Measurements from ENCODE around the gene MAGI2.
"Not testable (repeated sequence)": the region's sequence is repeated elsewhere in the genome, so short reads cannot be mapped to it uniquely, and the experiment has no call there.

MAGI2 gene

DNA sequence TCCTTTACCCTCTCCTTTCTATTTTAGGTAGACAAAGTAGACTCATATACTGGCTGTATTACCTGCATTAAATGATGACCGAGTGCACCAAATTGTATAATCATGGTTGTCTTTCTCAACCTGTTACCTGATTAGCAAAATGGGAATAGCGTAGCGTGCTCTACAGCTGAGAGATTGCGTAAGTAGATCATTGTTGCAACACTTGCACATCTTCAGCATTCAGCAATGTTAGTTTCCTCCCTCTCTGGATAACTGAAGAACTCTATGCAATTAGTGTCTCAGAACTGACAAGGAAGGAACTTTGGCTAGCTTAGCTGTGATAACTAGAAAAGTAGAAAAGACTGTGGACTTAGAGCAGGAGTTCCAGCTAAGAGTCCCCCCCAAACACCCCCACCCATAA, 867.5 kb downstream of the MAGI2 start:
- FAIRE-seq (no peak), DNase-seq (ENCODE audit: insufficient read length, low spot score) (no peak)
- no peak for TF ChIP-seq POU2F2 (IDR thresholded peaks at IDR 0.05; ENCODE audit: low read depth, low read length)
- TF ChIP-seq POLR2A (IDR thresholded peaks at IDR 0.05; ENCODE audit: low read depth, low read length) = no peak
- TF ChIP-seq SPI1 (IDR thresholded peaks at IDR 0.05; ENCODE audit: low read depth, low read length) = no peak
- TF ChIP-seq POLR2AphosphoS5 (IDR thresholded peaks at IDR 0.05; ENCODE audit: low read depth, low read length) = no peak
- TF ChIP-seq PAX5 (IDR thresholded peaks at IDR 0.05; ENCODE audit: insufficient read depth, low read length, severe bottlenecking) = no peak
- TF ChIP-seq TAF1 (IDR thresholded peaks at IDR 0.05; ENCODE audit: low read depth, low read length) = no peak

DNA sequence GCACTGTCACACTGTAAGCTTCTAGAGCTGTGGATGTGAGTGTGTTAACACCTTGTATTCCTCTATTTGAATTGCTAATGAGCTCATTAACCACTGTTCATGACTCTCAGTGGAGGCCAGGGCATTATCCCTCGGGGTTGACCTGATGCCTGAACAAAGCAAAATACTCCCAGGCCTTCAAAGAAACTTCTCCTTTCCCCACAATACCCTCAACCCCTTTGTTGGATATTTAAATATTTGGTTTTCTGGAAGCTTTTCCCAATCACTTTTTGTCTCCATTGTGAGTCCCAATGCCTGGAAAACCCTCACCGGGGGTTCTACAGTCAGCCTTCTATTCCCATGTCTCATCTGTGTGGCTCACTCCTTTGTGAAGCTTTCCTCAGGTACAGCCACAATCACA, 874.8 kb downstream of the MAGI2 start:
- TF ChIP-seq POU2F2 (IDR thresholded peaks at IDR 0.05; ENCODE audit: low read depth, low read length) (no peak), POLR2AphosphoS5 (IDR thresholded peaks at IDR 0.05; ENCODE audit: low read depth, low read length) (no peak), POLR2A (IDR thresholded peaks at IDR 0.05; ENCODE audit: low read depth, low read length) (no peak), SPI1 (IDR thresholded peaks at IDR 0.05; ENCODE audit: low read depth, low read length) (no peak), TAF1 (IDR thresholded peaks at IDR 0.05; ENCODE audit: low read depth, low read length) (no peak), PAX5 (IDR thresholded peaks at IDR 0.05; ENCODE audit: insufficient read depth, low read length, severe bottlenecking) (no peak)
- DNase-seq (ENCODE audit: insufficient read length, low spot score) (no peak), FAIRE-seq (no peak)

DNA sequence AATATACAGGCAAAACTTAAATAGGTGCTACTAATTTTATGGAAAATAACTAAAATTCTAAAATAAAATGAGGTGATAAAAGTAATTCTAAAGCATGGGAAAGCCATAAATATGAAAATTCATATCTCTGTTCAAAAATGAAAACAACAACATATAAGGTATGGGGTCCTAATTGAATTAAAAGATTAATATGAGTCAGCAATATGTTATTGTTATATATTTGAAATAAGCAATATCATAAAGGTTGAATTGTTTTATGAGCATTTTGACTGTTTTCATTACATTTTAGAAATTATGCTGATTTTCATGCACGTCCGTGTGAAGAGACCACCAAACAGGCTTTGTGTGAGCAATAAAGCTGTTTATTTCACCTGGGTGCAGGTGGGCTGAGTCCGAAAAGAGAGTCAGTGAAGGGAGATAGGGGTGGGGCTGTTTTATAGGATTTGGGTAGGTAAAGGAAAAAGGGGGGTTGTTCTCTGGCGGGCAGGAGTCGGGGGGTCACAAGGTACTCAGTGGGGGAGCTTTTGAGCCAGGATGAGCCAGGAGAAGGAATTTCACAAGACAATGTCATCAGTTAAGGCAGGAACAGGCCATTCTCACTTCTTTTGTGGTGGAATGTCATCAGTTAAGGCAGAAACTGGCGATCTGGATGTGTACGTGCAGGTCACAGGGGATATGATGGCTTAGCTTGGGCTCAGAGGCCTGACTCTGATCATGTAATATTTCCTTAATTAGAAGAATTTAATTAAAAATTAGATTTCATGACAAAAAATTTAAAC, 876.1 kb downstream of the MAGI2 start:
- not testable (repeated sequence) for DNase-seq (ENCODE audit: insufficient read length, low spot score); FAIRE-seq

DNA sequence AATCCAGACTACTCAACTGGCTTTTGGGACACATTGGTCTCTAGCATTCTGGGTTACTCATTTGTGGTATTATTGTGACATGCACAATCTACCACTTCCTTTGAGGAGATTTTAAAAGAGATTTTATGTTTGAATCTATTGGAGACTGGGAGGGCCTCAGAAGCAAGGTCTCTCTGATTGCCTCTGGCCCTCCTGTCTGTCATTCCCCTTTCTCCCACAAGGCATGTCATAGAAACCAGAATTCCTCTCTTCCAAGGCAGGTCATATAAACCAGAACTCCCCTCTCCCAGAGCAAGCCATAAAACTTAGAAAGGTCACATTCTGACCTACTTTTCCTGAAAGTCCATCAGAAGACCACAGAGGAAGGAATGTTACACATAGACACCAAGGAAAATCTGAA, 877.2 kb downstream of the MAGI2 start:
- no peak for FAIRE-seq
- no peak for TF ChIP-seq SPI1 (IDR thresholded peaks at IDR 0.05; ENCODE audit: low read depth, low read length)
- no peak for TF ChIP-seq TAF1 (IDR thresholded peaks at IDR 0.05; ENCODE audit: low read depth, low read length)
- no peak for TF ChIP-seq PAX5 (IDR thresholded peaks at IDR 0.05; ENCODE audit: insufficient read depth, low read length, severe bottlenecking)
- no peak for TF ChIP-seq POLR2AphosphoS5 (IDR thresholded peaks at IDR 0.05; ENCODE audit: low read depth, low read length)
- TF ChIP-seq POU2F2 (IDR thresholded peaks at IDR 0.05; ENCODE audit: low read depth, low read length) = no peak
- TF ChIP-seq POLR2A (IDR thresholded peaks at IDR 0.05; ENCODE audit: low read depth, low read length) = no peak
- DNase-seq (ENCODE audit: insufficient read length, low spot score) = no peak

DNA sequence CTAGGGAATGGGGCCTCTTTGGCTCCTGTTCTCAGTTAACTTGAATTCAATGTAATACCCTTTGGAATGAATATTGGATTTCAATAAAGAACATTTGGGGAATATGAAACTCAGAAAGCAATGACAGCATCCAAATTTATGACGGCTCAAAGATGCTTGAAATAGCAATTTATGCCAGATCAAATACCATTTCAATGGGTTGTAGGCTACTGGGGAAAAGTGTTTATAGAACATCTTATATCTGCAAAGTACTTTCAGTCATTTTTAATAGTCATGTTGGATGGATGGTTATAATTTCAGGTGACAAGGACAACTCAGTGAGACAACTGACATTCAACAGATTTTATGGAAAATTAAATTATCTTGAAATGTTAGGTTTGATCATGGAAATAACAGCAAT, 882.2 kb downstream of the MAGI2 start:
- TF ChIP-seq POLR2AphosphoS5 (IDR thresholded peaks at IDR 0.05; ENCODE audit: low read depth, low read length) = no peak
- TF ChIP-seq POU2F2 (IDR thresholded peaks at IDR 0.05; ENCODE audit: low read depth, low read length) = no peak
- TF ChIP-seq PAX5 (IDR thresholded peaks at IDR 0.05; ENCODE audit: insufficient read depth, low read length, severe bottlenecking) = no peak
- TF ChIP-seq POLR2A (IDR thresholded peaks at IDR 0.05; ENCODE audit: low read depth, low read length) = no peak
- TF ChIP-seq TAF1 (IDR thresholded peaks at IDR 0.05; ENCODE audit: low read depth, low read length) = no peak
- no peak for TF ChIP-seq SPI1 (IDR thresholded peaks at IDR 0.05; ENCODE audit: low read depth, low read length)
- FAIRE-seq = no peak
- no peak for DNase-seq (ENCODE audit: insufficient read length, low spot score)

DNA sequence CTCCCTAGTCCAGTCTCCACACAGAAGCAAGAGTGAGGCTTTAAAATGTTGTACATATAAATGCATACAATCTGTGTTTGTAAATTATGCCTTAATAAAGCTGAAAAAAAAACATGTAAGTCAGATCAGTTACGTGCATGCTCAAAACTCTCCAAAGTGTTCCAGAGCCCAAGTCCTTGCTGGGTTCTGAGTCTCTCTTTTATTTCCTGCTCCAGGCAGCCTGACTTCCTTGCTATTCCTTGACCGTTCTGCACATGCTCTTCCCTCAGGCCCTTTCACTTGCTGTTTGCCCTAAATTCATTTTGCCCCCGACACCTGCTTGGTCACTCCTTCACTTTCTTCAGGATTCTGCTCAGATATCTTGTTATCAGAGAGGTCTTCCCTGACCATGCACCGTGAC, 884.8 kb downstream of the MAGI2 start:
- DNase-seq (ENCODE audit: insufficient read length, low spot score) (no peak), FAIRE-seq (no peak)
- TF ChIP-seq POU2F2 (IDR thresholded peaks at IDR 0.05; ENCODE audit: low read depth, low read length) (no peak), SPI1 (IDR thresholded peaks at IDR 0.05; ENCODE audit: low read depth, low read length) (no peak), POLR2A (IDR thresholded peaks at IDR 0.05; ENCODE audit: low read depth, low read length) (no peak), TAF1 (IDR thresholded peaks at IDR 0.05; ENCODE audit: low read depth, low read length) (no peak), POLR2AphosphoS5 (IDR thresholded peaks at IDR 0.05; ENCODE audit: low read depth, low read length) (no peak), PAX5 (IDR thresholded peaks at IDR 0.05; ENCODE audit: insufficient read depth, low read length, severe bottlenecking) (no peak)

DNA sequence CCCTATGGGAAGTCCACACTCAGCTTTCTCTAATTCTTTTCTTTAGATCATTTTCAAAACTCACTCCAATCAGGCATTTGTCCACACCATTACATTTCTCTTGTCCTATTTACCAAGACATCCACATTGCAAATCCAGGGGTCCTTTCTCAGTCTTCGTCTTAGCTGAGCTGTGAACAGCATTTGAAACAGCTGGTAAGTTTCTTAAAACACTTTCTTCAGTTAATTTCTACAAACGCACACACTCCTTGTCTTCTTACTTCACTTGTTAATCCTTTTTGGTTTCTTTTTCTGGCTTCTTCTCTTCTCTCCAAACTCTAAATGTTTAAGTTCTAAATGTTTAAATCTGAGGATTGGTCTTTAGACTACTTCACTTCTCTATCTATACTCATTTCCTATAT, 885.6 kb downstream of the MAGI2 start:
- no peak for DNase-seq (ENCODE audit: insufficient read length, low spot score)
- FAIRE-seq = no peak
- TF ChIP-seq POLR2A (IDR thresholded peaks at IDR 0.05; ENCODE audit: low read depth, low read length) (no peak), PAX5 (IDR thresholded peaks at IDR 0.05; ENCODE audit: insufficient read depth, low read length, severe bottlenecking) (no peak), SPI1 (IDR thresholded peaks at IDR 0.05; ENCODE audit: low read depth, low read length) (no peak), TAF1 (IDR thresholded peaks at IDR 0.05; ENCODE audit: low read depth, low read length) (no peak), POU2F2 (IDR thresholded peaks at IDR 0.05; ENCODE audit: low read depth, low read length) (no peak), POLR2AphosphoS5 (IDR thresholded peaks at IDR 0.05; ENCODE audit: low read depth, low read length) (no peak)

DNA sequence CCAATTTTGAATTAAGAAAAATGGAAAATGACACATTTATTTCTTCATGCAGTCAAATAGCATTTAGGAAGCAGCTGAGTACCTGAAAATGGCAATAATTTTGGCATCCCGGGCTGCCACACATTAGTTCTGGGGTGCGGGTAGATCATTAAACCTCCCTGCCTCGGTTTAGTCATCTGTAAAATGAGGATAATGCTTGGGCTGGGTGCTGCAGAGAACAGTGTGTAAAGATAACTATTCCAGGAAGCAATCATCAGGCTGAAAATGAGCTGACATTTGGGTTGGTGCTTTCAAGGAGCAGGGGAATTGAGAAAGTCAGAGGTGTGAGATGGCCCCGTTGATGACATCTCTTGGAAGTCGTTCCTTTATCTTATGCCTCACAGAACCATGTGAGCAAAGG, 887.7 kb downstream of the MAGI2 start:
- DNase-seq (ENCODE audit: insufficient read length, low spot score) (no peak), FAIRE-seq (no peak)
- TF ChIP-seq PAX5 (IDR thresholded peaks at IDR 0.05; ENCODE audit: insufficient read depth, low read length, severe bottlenecking) = no peak
- no peak for TF ChIP-seq POLR2AphosphoS5 (IDR thresholded peaks at IDR 0.05; ENCODE audit: low read depth, low read length)
- no peak for TF ChIP-seq SPI1 (IDR thresholded peaks at IDR 0.05; ENCODE audit: low read depth, low read length)
- no peak for TF ChIP-seq TAF1 (IDR thresholded peaks at IDR 0.05; ENCODE audit: low read depth, low read length)
- no peak for TF ChIP-seq POLR2A (IDR thresholded peaks at IDR 0.05; ENCODE audit: low read depth, low read length)
- no peak for TF ChIP-seq POU2F2 (IDR thresholded peaks at IDR 0.05; ENCODE audit: low read depth, low read length)

DNA sequence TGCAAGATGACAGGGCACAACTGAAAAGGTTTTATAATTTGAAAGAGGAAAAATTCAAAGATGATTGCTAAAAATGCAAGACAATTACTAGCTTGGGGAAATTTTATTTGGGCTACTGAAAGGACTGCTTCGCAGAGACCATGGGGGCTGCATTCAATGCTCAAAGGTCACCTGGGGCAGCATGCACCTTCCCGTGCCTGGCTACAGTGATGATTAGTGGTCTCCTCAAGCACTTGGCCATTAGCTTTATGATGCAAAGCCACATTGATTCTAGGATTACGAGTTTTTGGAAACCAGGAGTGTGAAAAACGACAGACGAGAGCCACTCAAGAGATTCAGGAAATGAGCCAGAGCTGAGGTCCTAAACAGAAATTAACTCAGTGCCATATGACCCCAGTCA, 890.3 kb downstream of the MAGI2 start:
- no peak for FAIRE-seq
- DNase-seq (ENCODE audit: insufficient read length, low spot score) = no peak
- TF ChIP-seq PAX5 (IDR thresholded peaks at IDR 0.05; ENCODE audit: insufficient read depth, low read length, severe bottlenecking) (no peak), TAF1 (IDR thresholded peaks at IDR 0.05; ENCODE audit: low read depth, low read length) (no peak), POLR2A (IDR thresholded peaks at IDR 0.05; ENCODE audit: low read depth, low read length) (no peak), POU2F2 (IDR thresholded peaks at IDR 0.05; ENCODE audit: low read depth, low read length) (no peak), SPI1 (IDR thresholded peaks at IDR 0.05; ENCODE audit: low read depth, low read length) (no peak), POLR2AphosphoS5 (IDR thresholded peaks at IDR 0.05; ENCODE audit: low read depth, low read length) (no peak)

DNA sequence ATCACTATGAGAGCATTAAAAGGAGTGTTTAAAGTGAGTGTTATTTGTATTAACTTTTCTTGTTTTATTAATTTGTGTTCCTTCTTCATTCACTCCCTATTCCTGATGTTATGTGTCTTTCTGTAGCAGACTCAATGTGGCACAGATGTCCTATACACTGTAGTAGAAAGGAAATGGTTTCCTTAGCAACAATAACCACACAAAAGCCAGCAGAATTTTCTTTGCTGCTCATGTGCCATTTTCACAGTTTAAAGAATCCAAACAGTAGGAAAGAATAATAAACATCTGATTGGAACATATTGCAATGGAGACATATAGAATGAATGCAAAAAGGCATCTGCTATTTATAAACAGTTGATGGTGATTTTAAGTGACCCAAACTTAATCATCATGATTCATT, 891.3 kb downstream of the MAGI2 start:
- no peak for FAIRE-seq
- DNase-seq (ENCODE audit: insufficient read length, low spot score) = no peak
- TF ChIP-seq POU2F2 (IDR thresholded peaks at IDR 0.05; ENCODE audit: low read depth, low read length) (no peak), POLR2A (IDR thresholded peaks at IDR 0.05; ENCODE audit: low read depth, low read length) (no peak), TAF1 (IDR thresholded peaks at IDR 0.05; ENCODE audit: low read depth, low read length) (no peak), SPI1 (IDR thresholded peaks at IDR 0.05; ENCODE audit: low read depth, low read length) (no peak), POLR2AphosphoS5 (IDR thresholded peaks at IDR 0.05; ENCODE audit: low read depth, low read length) (no peak), PAX5 (IDR thresholded peaks at IDR 0.05; ENCODE audit: insufficient read depth, low read length, severe bottlenecking) (no peak)

All from GM12891 (cell line).